GM12872 (cell line): ENCODE measurements around the gene CCDC102B.

ENCODE experiments used
- CTCF ChIP-seq: IDR thresholded peaks from 3 replicates; pipeline ENCODE4 v1.5.1; 2011; ENCODE audit warnings: low read depth, mild to moderate bottlenecking, low read length, moderate library complexity; ENCODE audit not compliant: insufficient read depth

The CCDC102B gene

GRCh38 chr18:68778280-68778886, 19.5 kb upstream of the CCDC102B start:
- TF ChIP-seq CTCF: no peak

- no peak for TF ChIP-seq CTCF
These were observed 18.7 kb upstream of the CCDC102B start for GRCh38 chr18:68779169-68779568.

- TF ChIP-seq CTCF: no peak
These were observed 16.9 kb upstream of the CCDC102B start for GRCh38 chr18:68780802-68781635.

- TF ChIP-seq CTCF: no peak
These were observed 14.4 kb upstream of the CCDC102B start for GRCh38 chr18:68783506-68783905.

GRCh38 chr18:68784071-68784470, 13.8 kb upstream of the CCDC102B start:
- TF ChIP-seq CTCF: no peak

- no peak for TF ChIP-seq CTCF
These were observed 6.1 kb upstream of the CCDC102B start for GRCh38 chr18:68791801-68792200.

GRCh38 chr18:68793951-68794350, 3.9 kb upstream of the CCDC102B start:
- no peak for TF ChIP-seq CTCF
